HG03196 (cell line): ENCODE results near the gene KCNAB2.

ENCODE experiments used
- ATAC-seq: cut with Tn5 transposase; IDR thresholded peaks from one replicate; pipeline ENCODE4 v1.9.1; 2021; ENCODE audit not compliant: unreplicated experiment

KCNAB2 gene

GRCh38 chr1:6144175-6144574 lies 98.5 kb downstream of the KCNAB2 start:
- ATAC-seq = no peak

GRCh38 chr1:6144647-6145395 lies 99.1 kb downstream of the KCNAB2 start:
- ATAC-seq = no peak

- ATAC-seq = no peak
Measured at GRCh38 chr1:6145396-6145750, 99.7 kb downstream of the KCNAB2 start.

- no peak for ATAC-seq
Measured at GRCh38 chr1:6145864-6146410, 100.2 kb downstream of the KCNAB2 start.

- ATAC-seq = no peak
Measured at GRCh38 chr1:6148497-6149241, 103.0 kb downstream of the KCNAB2 start.

- ATAC-seq = no peak
Measured at GRCh38 chr1:6149597-6149996, 103.9 kb downstream of the KCNAB2 start.

GRCh38 chr1:6150006-6150938 lies 104.6 kb downstream of the KCNAB2 start:
- no peak for ATAC-seq
